Hepatocyte (in vitro differentiated cells): ENCODE measurements around the gene EEF1E1. TPM values are rescaled to one million over a fixed set of nuclear protein-coding genes. Genes with fewer than 3 reads are reported as not detected.

Source experiments
- DNase-seq: peaks from one replicate; pipeline ENCODE4 v3.0.0-alpha.2; 2016; ENCODE audit warnings: low spot score
- H2AFZ ChIP-seq: fragments of 200-600 bp; sonication (generic); 2 replicates; pipeline ENCODE4 v1.6.0; 2016; ENCODE audit warnings: antibody characterized with exemption, mild to moderate bottlenecking
- H3K27ac ChIP-seq: fragments of 200-600 bp; sonication (generic); 2 replicates; pipeline ENCODE4 v1.5.1; 2016; ENCODE audit warnings: mild to moderate bottlenecking
- H3K27me3 ChIP-seq: fragments of 200-600 bp; sonication (generic); 2 replicates; pipeline ENCODE4 v1.6.1; 2016
- H3K36me3 ChIP-seq: fragments of 200-600 bp; sonication (generic); replicated peaks from 2 replicates; pipeline ENCODE4 v1.5.1; 2016; ENCODE audit warnings: low read depth; ENCODE audit not compliant: insufficient read depth
- H3K4me1 ChIP-seq: fragments of 200-600 bp; sonication (generic); 2 replicates; pipeline ENCODE4 v1.5.1; 2016; ENCODE audit warnings: mild to moderate bottlenecking, moderate library complexity; ENCODE audit not compliant: insufficient read depth
- H3K4me2 ChIP-seq: fragments of 200-600 bp; sonication (generic); 2 replicates; pipeline ENCODE4 v1.6.0; 2016
- H3K4me3 ChIP-seq: fragments of 200-600 bp; sonication (generic); 2 replicates; pipeline ENCODE4 v1.5.1; 2016; ENCODE audit warnings: mild to moderate bottlenecking
- H3K79me2 ChIP-seq: fragments of 200-600 bp; sonication (generic); 2 replicates; pipeline ENCODE4 v1.6.0; 2017; ENCODE audit warnings: mild to moderate bottlenecking
- H3K9me2 ChIP-seq: fragments of 200-600 bp; sonication (generic); replicated peaks from 2 replicates; pipeline ENCODE4 v1.6.0; 2017; ENCODE audit warnings: mild to moderate bottlenecking; ENCODE audit not compliant: insufficient read depth
- H3K9me3 ChIP-seq: fragments of 200-600 bp; sonication (generic); 2 replicates; pipeline ENCODE4 v1.5.1; 2016; ENCODE audit warnings: low read depth, mild to moderate bottlenecking
- H4K20me1 ChIP-seq: fragments of 200-600 bp; sonication (generic); 2 replicates; pipeline ENCODE4 v1.6.0; 2016; ENCODE audit warnings: mild to moderate bottlenecking; ENCODE audit not compliant: insufficient read depth, poor library complexity, severe bottlenecking
- CTCF ChIP-seq: fragments of 200-600 bp; sonication (generic); IDR thresholded peaks from 2 replicates; pipeline ENCODE4 v1.5.1; 2016; ENCODE audit warnings: antibody characterized with exemption, mild to moderate bottlenecking; ENCODE audit not compliant: poor library complexity
- EZH2 ChIP-seq: fragments of 200-600 bp; sonication (generic); IDR thresholded peaks from 2 replicates; pipeline ENCODE4 v1.6.1; 2016; ENCODE audit warnings: antibody characterized with exemption, mild to moderate bottlenecking, borderline replicate concordance
- EZH2phosphoT487 ChIP-seq: fragments of 200-600 bp; sonication (generic); IDR thresholded peaks from one replicate; pipeline ENCODE4 v1.6.1; 2018; ENCODE audit warnings: antibody characterized with exemption, mild to moderate bottlenecking, low read depth, moderate library complexity; ENCODE audit not compliant: unreplicated experiment, severe bottlenecking
- WGBS: methylation state at CpG from one replicate; pipeline ENCODE4 v1.1.6; 2016; ENCODE audit warnings: low lambda C conversion rate; ENCODE audit errors: missing lambda C conversion rate; 5-methylcytosine and 5-hydroxymethylcytosine counted together
- polyA plus RNA-seq: library from polyadenylated mRNA; unstranded; fragments of >200 nt; fragmentation: Nextera tagmentation; extraction: Ambion mirVana; gene quantifications from 2 replicates; pipeline ENCODE4 v1.2.1, GENCODE V29; 2016
- total RNA-seq: library from RNA; depleted of rRNA; stranded (reverse); fragments of >200 nt; gene quantifications from 2 replicates; pipeline ENCODE4 v1.2.3, GENCODE V29; 2014

EEF1E1 gene
- total RNA-seq (36.5 and 47.8 TPM in 2 replicates), polyA plus RNA-seq (54.9 and 63.4 TPM in 2 replicates)

GRCh38 chr6:8102122-8102958 lies at the start of gene EEF1E1:
Gene EEF1E1 (minus strand): TSS chr6:8102548. CDS start chr6:8102521, 27 bp downstream.
- H4K20me1 ChIP-seq, result no peaks in the 10 kb centered on the region
- DNase-seq, result peak; percentile 97
- no peaks in the 10 kb centered on the region for H3K9me2 ChIP-seq
- peak within 1 kb of the TSS; percentile 69 for H3K27ac ChIP-seq
- H2AFZ ChIP-seq, result peak within 1 kb of the TSS; percentile 79
- no peaks in the 10 kb centered on the region for H3K27me3 ChIP-seq
- peak within 1 kb of the TSS; percentile 70 for H3K4me3 ChIP-seq
- no peaks in the 10 kb centered on the region for H3K36me3 ChIP-seq
- H3K4me1 ChIP-seq, result peaks cover 5% of the 10 kb centered on the region
- H3K4me2 ChIP-seq, result peak within 1 kb of the TSS; percentile 87
- peaks cover 44% of the 10 kb centered on the region for H3K79me2 ChIP-seq
- WGBS, result 2% methylated on average over 38 of the region's 43 CpGs
- no peak for TF ChIP-seq EZH2phosphoT487
- TF ChIP-seq CTCF, result no peak
- no peak for TF ChIP-seq EZH2
- H3K9me3 ChIP-seq, result no peaks in the 10 kb centered on the region

GRCh38 chr6:8149350-8149749 lies 47.0 kb upstream of the EEF1E1 start:
- no peaks in the 10 kb centered on the region for H3K9me3 ChIP-seq
- no peaks in the 10 kb centered on the region for H3K4me1 ChIP-seq
- WGBS, result 89% methylated on average over 1 of the region's 1 CpG
- H4K20me1 ChIP-seq, result no peaks in the 10 kb centered on the region
- H2AFZ ChIP-seq, result no peak overlapping the region
- no peaks in the 10 kb centered on the region for H3K79me2 ChIP-seq
- DNase-seq, result no peak
- H3K4me2 ChIP-seq, result no peak overlapping the region
- H3K4me3 ChIP-seq, result no peak overlapping the region
- H3K27ac ChIP-seq, result no peak overlapping the region
- H3K27me3 ChIP-seq, result no peaks in the 10 kb centered on the region
- no peaks in the 10 kb centered on the region for H3K9me2 ChIP-seq
- no peak for TF ChIP-seq EZH2phosphoT487
- TF ChIP-seq CTCF, result no peak
- TF ChIP-seq EZH2, result no peak
- no peaks in the 10 kb centered on the region for H3K36me3 ChIP-seq

- 75% methylated on average over 2 of the region's 2 CpGs for WGBS
These were observed 41.6 kb upstream of the EEF1E1 start for GRCh38 chr6:8143945-8144344.

More at GRCh38 chr6:8143945-8144344, 41.6 kb upstream of the EEF1E1 start:
- Histone ChIP-seq H3K27ac (no peak overlapping the region), H3K4me1 (no peaks in the 10 kb centered on the region), H3K79me2 (no peaks in the 10 kb centered on the region), H3K36me3 (no peaks in the 10 kb centered on the region), H3K9me2 (no peaks in the 10 kb centered on the region), H3K27me3 (no peaks in the 10 kb centered on the region), H2AFZ (no peak overlapping the region), H3K9me3 (no peaks in the 10 kb centered on the region), H3K4me3 (no peak overlapping the region), H3K4me2 (no peak overlapping the region), H4K20me1 (no peaks in the 10 kb centered on the region)
- DNase-seq, result no peak
- TF ChIP-seq CTCF, result no peak
- no peak for TF ChIP-seq EZH2
- TF ChIP-seq EZH2phosphoT487, result no peak
